K562 treated with DMSO at 1 percent for 48 hours (cell line): ENCODE results near the gene CREG1. TPM values are rescaled to one million over a fixed set of nuclear protein-coding genes. Genes with fewer than 3 reads are reported as not detected.

Source experiments
- total RNA-seq: library from RNA; unstranded; fragments of 300-600 nt; gene quantifications from 2 replicates; pipeline ENCODE4 v1.2.3, GENCODE V29; 2022; ENCODE audit warnings: low replicate concordance; ENCODE audit errors: extremely low read depth

CREG1 gene
- total RNA-seq = 204 and 698 TPM in 2 replicates

DNA sequence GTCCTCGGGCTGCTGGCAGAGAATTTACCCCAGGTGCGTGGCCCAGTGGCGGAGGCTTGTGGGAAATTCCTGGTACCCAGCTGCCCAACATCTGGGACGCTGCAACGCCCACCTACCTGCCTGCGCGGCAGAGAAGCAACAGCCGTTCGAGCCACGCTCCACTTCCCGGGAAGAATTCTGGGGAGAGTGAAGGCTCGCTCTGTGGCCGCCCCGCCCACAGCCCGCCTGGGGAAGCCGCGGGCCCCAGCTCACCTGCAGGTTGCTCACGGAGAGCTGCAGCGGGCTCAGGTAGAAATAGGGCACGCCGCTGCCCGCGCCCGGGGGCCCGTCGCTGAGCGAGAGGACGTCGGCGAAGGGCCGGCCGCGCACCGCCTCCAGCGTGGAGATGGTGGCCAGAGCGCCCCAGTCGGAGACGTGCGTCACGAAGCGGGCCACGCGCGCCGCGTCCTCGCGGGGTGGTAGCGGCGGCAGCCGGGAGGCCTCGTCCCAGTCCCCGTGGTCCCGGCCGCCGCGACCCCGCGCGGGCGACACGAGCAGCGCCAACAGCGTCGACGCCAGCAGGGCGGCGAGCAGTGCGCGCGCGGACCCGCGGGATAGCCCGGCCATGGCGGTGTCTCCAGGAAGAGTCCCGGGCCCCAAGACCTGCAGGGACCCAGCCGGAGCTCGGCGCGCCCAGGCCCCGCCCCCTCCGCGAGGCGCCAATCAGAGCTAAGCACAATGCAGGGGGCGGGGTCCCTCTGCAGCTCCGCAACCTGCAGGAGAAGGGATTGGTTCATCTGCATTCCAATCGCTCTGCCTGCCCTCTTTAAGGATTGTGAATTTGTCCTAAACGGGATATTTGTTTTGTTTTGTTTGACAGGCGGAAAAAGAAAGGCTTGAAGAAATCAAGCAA is at the start of gene CREG1:
TSS of gene CREG1 (minus strand) at position 627 of the 892 bp plus-strand sequence.

DNA sequence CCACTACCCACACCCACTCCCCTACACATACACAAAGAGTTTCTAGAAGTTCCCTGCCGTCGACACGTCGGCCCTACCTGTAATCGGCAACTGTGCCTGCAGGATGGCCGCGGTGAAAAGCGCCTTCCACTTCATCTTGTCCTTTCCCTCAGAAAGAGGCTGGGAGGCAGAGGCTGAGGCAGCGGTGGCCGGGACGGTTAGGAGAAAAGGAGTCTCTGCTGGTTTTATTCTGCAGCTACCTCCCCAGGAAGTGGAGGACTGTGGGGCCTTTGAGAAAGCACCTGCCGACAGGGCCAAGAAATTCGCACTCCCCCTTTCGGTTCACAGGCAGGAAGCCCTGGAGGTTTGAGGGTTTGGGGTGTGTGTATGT is 35.2 kb downstream of the CREG1 start, which contains the start of gene CD247:
TSS of gene CD247 (minus strand) at position 199 of the 370 bp plus-strand sequence. CDS start at position 135, 64 bp downstream.

Other genes starting within 250 kb of the CREG1 start
- not detected in 2 replicates for gene CD247, start 35.2 kb downstream of the CREG1 start, total RNA-seq
- not detected in 2 replicates for gene RCSD1, start 76.5 kb upstream of the CREG1 start, total RNA-seq
- not detected in 2 replicates for gene MPZL1, start 168.2 kb upstream of the CREG1 start, total RNA-seq